ENCODE data around the gene PAM. TPM values are rescaled to one million over a fixed set of nuclear protein-coding genes. Genes with fewer than 3 reads are reported as not detected.

PAM gene
- total RNA-seq, 4 donors from 2014 or later = 41.5 to 92.8 (median 48.2) TPM

DNA sequence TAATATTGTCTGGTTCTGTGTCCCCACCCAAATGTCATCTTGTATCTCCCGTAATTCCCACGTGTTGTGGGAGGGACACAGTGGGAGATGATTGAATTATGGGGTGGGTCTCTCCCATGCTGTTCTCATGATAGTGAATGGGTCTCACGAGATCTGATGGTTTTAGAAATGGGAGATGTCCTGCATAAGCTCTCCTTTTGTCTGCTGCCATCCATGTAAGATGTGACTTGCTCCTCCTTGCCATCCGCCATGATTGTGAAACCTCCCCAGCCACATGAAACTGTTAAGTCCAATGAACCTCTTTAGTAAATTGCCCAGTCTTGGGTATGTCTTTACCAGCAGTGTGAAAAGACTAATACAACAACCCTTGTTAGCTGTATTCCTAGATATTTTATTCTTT is 320.3 kb downstream of the PAM start:
- no peak for DNase-seq (ENCODE audit: low spot score in 2 of 2)
- no peaks in the 10 kb centered on the region for H3K36me3 ChIP-seq
- no peaks in the 10 kb centered on the region for H3K27me3 ChIP-seq
- no peak overlapping the region for H3K4me3 ChIP-seq
- TF ChIP-seq CTCF (IDR thresholded peaks at IDR 0.05) = no peak
- TF ChIP-seq EP300 (IDR thresholded peaks at IDR 0.05) = no peak
- no peak for TF ChIP-seq POLR2AphosphoS5 (IDR thresholded peaks at IDR 0.05)
- no peak for TF ChIP-seq POLR2A (IDR thresholded peaks at IDR 0.05)
- WGBS = 91% methylated on average over 4 of the region's 4 CpGs
- no peak overlapping the region for H3K27ac ChIP-seq
- H3K9me3 ChIP-seq = peaks cover 33% of the 10 kb centered on the region
- no peaks in the 10 kb centered on the region for H3K4me1 ChIP-seq
